Thyroid gland (tissue), 4 donors: ENCODE measurements around the gene FRMD4A. TPM values are rescaled to one million over a fixed set of nuclear protein-coding genes. Genes with fewer than 3 reads are reported as not detected.

ENCODE experiments used
- DNase-seq, 2 donors: peaks; one replicate each; pipeline ENCODE4 v3.0.0-alpha.2; 2019
- H3K27ac ChIP-seq, 3 donors: fragments of 200-600 bp; sonication (generic); 1 replicate in 2 of 3; 2 replicates in 1 of 3; pipeline ENCODE4 v1.5.1; 2016 to 2019; ENCODE audit warnings: mild to moderate bottlenecking in 1 of 3, moderate library complexity in 1 of 3
- H3K27me3 ChIP-seq: fragments of 200-600 bp; sonication (generic); one replicate; pipeline ENCODE4 v1.5.1; 2019
- H3K36me3 ChIP-seq, 2 donors: fragments of 200-600 bp; sonication (generic); one replicate each; pipeline ENCODE4 v1.5.1; 2016 to 2019
- H3K4me1 ChIP-seq, 2 donors: fragments of 200-600 bp; sonication (generic); one replicate each; pipeline ENCODE4 v1.5.1; 2017 to 2019
- H3K4me3 ChIP-seq, 3 donors: fragments of 200-600 bp; sonication (generic); replicated peaks in 1 of 3; 1 replicate in 2 of 3; 2 replicates in 1 of 3; pipeline ENCODE4 v1.5.1; 2016; ENCODE audit warnings: mild to moderate bottlenecking in 1 of 3
- H3K9me3 ChIP-seq: fragments of 200-600 bp; sonication (generic); one replicate; pipeline ENCODE4 v1.5.1; 2017
- POLR2A ChIP-seq, 2 donors: fragments of 450-650 bp; IDR thresholded peaks; one replicate each; pipeline ENCODE4 v1.6.1; 2017; ENCODE audit warnings: antibody characterized with exemption in 2 of 2, mild to moderate bottlenecking in 2 of 2, moderate library complexity in 1 of 2
- WGBS, 2 donors: methylation state at CpG; one replicate each; pipeline ENCODE4 v1.1.5; 2017; 5-methylcytosine and 5-hydroxymethylcytosine counted together
- intact Hi-C: fragments of 100-400 bp; cut with DNase I; formaldehyde crosslinking; loops from one replicate; pipeline ENCODE4 v1.15.1; 2023
- total RNA-seq, 4 donors: library from RNA; depleted of rRNA; stranded (reverse); fragments of >200 nt; gene quantifications; one replicate each; pipeline ENCODE4 v1.2.3, GENCODE V29; 2016
- TF ChIP-seq, protein P1 (sequence below), 6 experiments: fragments of 200-600 bp in 3 of 6; fragments of 450-650 bp in 3 of 6; sonication (generic) in 3 of 6; IDR thresholded peaks; one replicate each; pipeline ENCODE4 v1.5.1; 2016 to 2019; ENCODE audit warnings: antibody characterized with exemption in 6 of 6, mild to moderate bottlenecking in 2 of 6, inconsistent platforms in 1 of 6, moderate library complexity in 1 of 6

The FRMD4A gene
- total RNA-seq, 4 donors from 2014 or later = 10.6 to 18.6 (median 16.3) TPM

GRCh38 chr10:14358886-14359573 lies 28.3 kb upstream of the FRMD4A start:
- Histone ChIP-seq H3K27ac (no peak overlapping the region), H3K9me3 (no peaks in the 10 kb centered on the region), H3K4me3 (no peak overlapping the region), H3K4me1 (no peaks in the 10 kb centered on the region), H3K36me3 (no peaks in the 10 kb centered on the region), H3K27me3 (no peaks in the 10 kb centered on the region)
- no peak for TF ChIP-seq POLR2A (IDR thresholded peaks at IDR 0.05)
- TF ChIP-seq, protein P1, sequence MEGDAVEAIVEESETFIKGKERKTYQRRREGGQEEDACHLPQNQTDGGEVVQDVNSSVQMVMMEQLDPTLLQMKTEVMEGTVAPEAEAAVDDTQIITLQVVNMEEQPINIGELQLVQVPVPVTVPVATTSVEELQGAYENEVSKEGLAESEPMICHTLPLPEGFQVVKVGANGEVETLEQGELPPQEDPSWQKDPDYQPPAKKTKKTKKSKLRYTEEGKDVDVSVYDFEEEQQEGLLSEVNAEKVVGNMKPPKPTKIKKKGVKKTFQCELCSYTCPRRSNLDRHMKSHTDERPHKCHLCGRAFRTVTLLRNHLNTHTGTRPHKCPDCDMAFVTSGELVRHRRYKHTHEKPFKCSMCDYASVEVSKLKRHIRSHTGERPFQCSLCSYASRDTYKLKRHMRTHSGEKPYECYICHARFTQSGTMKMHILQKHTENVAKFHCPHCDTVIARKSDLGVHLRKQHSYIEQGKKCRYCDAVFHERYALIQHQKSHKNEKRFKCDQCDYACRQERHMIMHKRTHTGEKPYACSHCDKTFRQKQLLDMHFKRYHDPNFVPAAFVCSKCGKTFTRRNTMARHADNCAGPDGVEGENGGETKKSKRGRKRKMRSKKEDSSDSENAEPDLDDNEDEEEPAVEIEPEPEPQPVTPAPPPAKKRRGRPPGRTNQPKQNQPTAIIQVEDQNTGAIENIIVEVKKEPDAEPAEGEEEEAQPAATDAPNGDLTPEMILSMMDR (IDR thresholded peaks at IDR 0.05) = no peak
- intact Hi-C loops = no loop called here
- WGBS, 2 donors = 76 to 85% methylated on average over 9 of the region's 9 CpGs
- no peak for DNase-seq

DNA sequence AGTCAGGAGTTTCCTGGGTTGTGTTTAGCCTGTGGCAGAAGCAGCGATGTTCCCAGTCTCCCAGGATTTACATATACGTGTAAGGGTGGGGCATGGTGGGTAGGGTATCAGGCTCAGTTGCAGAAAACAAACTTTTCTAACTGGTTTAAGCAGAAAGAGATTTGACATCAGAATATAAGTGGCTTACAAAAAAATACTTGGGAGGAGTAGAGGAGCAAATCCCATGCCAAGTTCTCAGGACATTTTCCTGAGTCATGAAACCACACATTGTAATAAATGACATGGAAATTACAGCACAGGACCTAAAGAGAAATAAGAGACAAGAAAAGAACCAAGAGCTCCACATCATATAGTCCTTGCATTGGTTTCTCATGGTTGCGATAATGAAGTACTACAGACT lies 26.2 kb upstream of the FRMD4A start:
- WGBS, 2 donors = 82 to 87% methylated on average over 3 of the region's 3 CpGs
- DNase-seq = no peak
- H3K4me3 ChIP-seq = no peak overlapping the region
- intact Hi-C loops = no loop called here
- no peaks in the 10 kb centered on the region for H3K9me3 ChIP-seq
- H3K27ac ChIP-seq = no peak overlapping the region
- H3K36me3 ChIP-seq = no peaks in the 10 kb centered on the region
- H3K4me1 ChIP-seq = no peaks in the 10 kb centered on the region
- H3K27me3 ChIP-seq = no peaks in the 10 kb centered on the region
- TF ChIP-seq, protein P1 (IDR thresholded peaks at IDR 0.05) = no peak
- no peak for TF ChIP-seq POLR2A (IDR thresholded peaks at IDR 0.05)

DNA sequence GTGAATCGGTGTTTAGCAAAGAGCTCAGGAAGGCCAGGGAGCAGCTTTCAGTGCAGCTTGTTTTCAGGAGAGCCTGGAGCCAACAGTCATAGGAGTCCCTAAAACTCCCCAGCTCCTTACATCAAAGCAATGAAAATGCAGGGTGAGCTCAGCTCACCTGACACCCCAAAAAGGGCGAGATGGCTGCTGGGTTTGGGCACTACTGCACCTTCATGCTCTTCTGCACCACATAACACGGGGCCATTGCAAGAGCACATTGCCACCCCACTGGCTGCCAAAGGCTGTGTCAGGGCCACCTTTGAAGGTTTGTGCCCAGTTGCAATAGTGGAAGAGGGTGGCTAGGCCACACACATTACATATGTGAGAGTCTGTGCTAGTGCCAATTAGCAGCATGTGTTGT lies 25.0 kb upstream of the FRMD4A start:
- Histone ChIP-seq H3K9me3 (no peaks in the 10 kb centered on the region), H3K4me3 (no peak overlapping the region), H3K4me1 (no peaks in the 10 kb centered on the region), H3K27ac (no peak overlapping the region), H3K27me3 (no peaks in the 10 kb centered on the region), H3K36me3 (no peaks in the 10 kb centered on the region)
- no peak for DNase-seq
- intact Hi-C loops = no loop called here
- TF ChIP-seq POLR2A (IDR thresholded peaks at IDR 0.05) = no peak
- TF ChIP-seq, protein P1 (IDR thresholded peaks at IDR 0.05) = no peak
- 88 to 93% methylated on average over 3 of the region's 3 CpGs for WGBS, 2 donors

- H3K27ac ChIP-seq = no peak overlapping the region
- no peaks in the 10 kb centered on the region for H3K4me1 ChIP-seq
- H3K9me3 ChIP-seq = no peaks in the 10 kb centered on the region
- WGBS, 2 donors = 74 to 75% methylated on average over 1 of the region's 1 CpG
- TF ChIP-seq POLR2A (IDR thresholded peaks at IDR 0.05) = no peak
- TF ChIP-seq, protein P1 (IDR thresholded peaks at IDR 0.05) = no peak
- H3K27me3 ChIP-seq = no peaks in the 10 kb centered on the region
- intact Hi-C loops = no loop called here
- no peak for DNase-seq
- no peaks in the 10 kb centered on the region for H3K36me3 ChIP-seq
- no peak overlapping the region for H3K4me3 ChIP-seq
Observed at GRCh38 chr10:14353291-14353913, 22.7 kb upstream of the FRMD4A start.

DNA sequence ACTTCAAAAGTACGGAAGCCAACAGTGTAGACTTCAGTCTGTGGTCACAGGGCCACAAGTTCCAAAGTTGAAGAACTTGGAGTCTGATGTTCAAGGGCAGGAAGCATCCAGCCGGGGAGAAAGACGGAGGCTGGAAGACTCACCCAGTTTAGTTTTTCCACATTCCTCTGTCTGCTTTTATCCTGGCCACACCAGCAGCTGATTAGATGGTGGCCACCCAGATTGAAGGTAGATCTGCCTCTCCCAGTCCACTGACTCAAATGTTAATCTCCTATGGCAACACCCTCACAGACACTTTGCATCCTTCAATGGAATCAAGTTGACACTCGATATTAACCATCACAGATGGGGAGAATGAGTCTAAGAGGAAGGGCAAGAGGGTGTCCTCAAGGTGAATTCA lies 19.3 kb upstream of the FRMD4A start:
- DNase-seq = no peak
- TF ChIP-seq POLR2A (IDR thresholded peaks at IDR 0.05) = no peak
- TF ChIP-seq, protein P1 (IDR thresholded peaks at IDR 0.05) = no peak
- Histone ChIP-seq H3K36me3 (no peaks in the 10 kb centered on the region), H3K27ac (no peak overlapping the region), H3K27me3 (no peaks in the 10 kb centered on the region), H3K4me1 (no peaks in the 10 kb centered on the region), H3K9me3 (no peaks in the 10 kb centered on the region), H3K4me3 (no peak overlapping the region)
- WGBS, 2 donors = 74 to 75% methylated on average over 4 of the region's 4 CpGs
- intact Hi-C loops = no loop called here
